ENCODE measurements around the gene POLR3C. TPM values are rescaled to one million over a fixed set of nuclear protein-coding genes. Genes with fewer than 3 reads are reported as not detected.
"Not testable (repeated sequence)": the region's sequence is repeated elsewhere in the genome, so short reads cannot be mapped to it uniquely, and the experiment has no call there.

Gene POLR3C
- 10 to 100 TPM; 18.4 to 20.3 TPM for total RNA-seq
- long read RNA-seq, transcript POLR3C-201 (15 exons, 1,851 nt), result major isoform, 22 of 36 reads
- long read RNA-seq, partial matches to known transcripts, result 5 of 36 reads
- long read RNA-seq, other reads (novel, unspliced or antisense), result 9 of 36 reads

- peak; percentile 92 to 93 for DNase-seq
- intact Hi-C loops (cut with DNase I, micrococcal nuclease), result no loop called here
- peak; percentile 96 for ATAC-seq
These were observed at the start of gene POLR3C, which contains the start of gene RNF115 for GRCh38 chr1:145823565-145824498. POLR3C (plus strand) TSS chr1:145824200; CDS start chr1:145825777, 1,577 bp downstream. RNF115 (minus strand) TSS chr1:145824095; CDS start chr1:145823873, 222 bp downstream.

- intact Hi-C loops (cut with DNase I, micrococcal nuclease), result no loop called here
- ATAC-seq (no peak), DNase-seq (no peak)
These were observed 46.4 kb upstream of the POLR3C start for GRCh38 chr1:145777357-145778145.

- intact Hi-C loops (cut with DNase I, micrococcal nuclease), result no loop called here
- ATAC-seq (no peak), DNase-seq (no peak)
These were observed 45.9 kb upstream of the POLR3C start for GRCh38 chr1:145778146-145778540.

GRCh38 chr1:145782272-145783099 lies 41.5 kb upstream of the POLR3C start:
- intact Hi-C loops (cut with DNase I, micrococcal nuclease), result no loop called here
- ATAC-seq (no peak), DNase-seq (no peak)

- ATAC-seq, result no peak
- intact Hi-C loops (cut with DNase I, micrococcal nuclease), result no loop called here
- no peak for DNase-seq
These were observed 39.6 kb upstream of the POLR3C start for GRCh38 chr1:145784409-145784808.

GRCh38 chr1:145785547-145785946 lies 38.5 kb upstream of the POLR3C start:
- DNase-seq (no peak), ATAC-seq (peak; percentile 76)
- intact Hi-C loops (cut with DNase I, micrococcal nuclease), result no loop called here

- intact Hi-C loops (cut with DNase I, micrococcal nuclease), result no loop called here
- ATAC-seq, result peak; percentile 13
- DNase-seq, result no peak
These were observed 37.7 kb upstream of the POLR3C start for GRCh38 chr1:145786271-145786670.

GRCh38 chr1:145788580-145788979 lies 35.4 kb upstream of the POLR3C start:
- no peak for ATAC-seq
- DNase-seq, result no peak
- intact Hi-C loops (cut with DNase I, micrococcal nuclease), result no loop called here

- intact Hi-C loops (cut with DNase I, micrococcal nuclease); DNase-seq: not testable (repeated sequence)
These were observed 32.1 kb upstream of the POLR3C start for GRCh38 chr1:145791860-145792259.

GRCh38 chr1:145792484-145792883 lies 31.5 kb upstream of the POLR3C start:
- intact Hi-C loops (cut with DNase I, micrococcal nuclease), result no loop called here
- DNase-seq, result no peak

More at GRCh38 chr1:145791860-145792259, 32.1 kb upstream of the POLR3C start:
- not testable (repeated sequence) for ATAC-seq

GRCh38 chr1:145795257-145795881 lies 28.6 kb upstream of the POLR3C start:
- ATAC-seq (no peak), DNase-seq (no peak)
- intact Hi-C loops (cut with DNase I, micrococcal nuclease), result no loop called here

More at GRCh38 chr1:145792484-145792883, 31.5 kb upstream of the POLR3C start:
- ATAC-seq, result no peak

GRCh38 chr1:145796753-145797152 lies 27.2 kb upstream of the POLR3C start:
- no peak for DNase-seq
- intact Hi-C loops (cut with DNase I, micrococcal nuclease), result no loop called here
- no peak for ATAC-seq

GRCh38 chr1:145799806-145800205 lies 24.2 kb upstream of the POLR3C start:
- ATAC-seq (no peak), DNase-seq (no peak)
- intact Hi-C loops (cut with DNase I, micrococcal nuclease), result no loop called here

GRCh38 chr1:145804235-145805045 lies 19.6 kb upstream of the POLR3C start:
- intact Hi-C loops (cut with DNase I, micrococcal nuclease), result no loop called here
- ATAC-seq (no peak), DNase-seq (no peak)

- intact Hi-C loops (cut with DNase I, micrococcal nuclease), result no loop called here
- no peak for ATAC-seq
- DNase-seq, result no peak
These were observed 18.9 kb upstream of the POLR3C start for GRCh38 chr1:145805057-145805456.

GRCh38 chr1:145806408-145806807 lies 17.6 kb upstream of the POLR3C start:
- intact Hi-C loops (cut with DNase I, micrococcal nuclease), result no loop called here
- DNase-seq (no peak), ATAC-seq (no peak)

- no peak for DNase-seq
- intact Hi-C loops (cut with DNase I, micrococcal nuclease), result no loop called here
- no peak for ATAC-seq
These were observed 17.2 kb upstream of the POLR3C start for GRCh38 chr1:145806844-145807243.
